Keratinocyte (primary cell): ENCODE data around the gene KIAA1217. TPM values are rescaled to one million over a fixed set of nuclear protein-coding genes. Genes with fewer than 3 reads are reported as not detected.

ENCODE experiments used
- DNase-seq: peaks from one replicate; pipeline ENCODE4 v3.0.0-alpha.2; 2011; ENCODE audit warnings: low read depth, missing footprints, low spot score
- FAIRE-seq: peaks from 2 replicates; lab custom pipeline; 2011; peaks lifted over from hg19 to GRCh38; lab: Jason Lieb, UNC
- H2AFZ ChIP-seq: 2 replicates; pipeline ENCODE4 v1.6.0; 2012; ENCODE audit warnings: low read length, control low read depth, inconsistent platforms; ENCODE audit not compliant: control insufficient read depth
- H3K27ac ChIP-seq: 2 replicates; pipeline ENCODE4 v1.5.1; 2011; ENCODE audit warnings: low read length; ENCODE audit not compliant: control insufficient read depth, insufficient read depth
- H3K27me3 ChIP-seq: 3 replicates; pipeline ENCODE4 v1.6.0; 2011; ENCODE audit warnings: low read length; ENCODE audit not compliant: control insufficient read depth, insufficient read depth; ENCODE audit errors: extremely low read depth
- H3K36me3 ChIP-seq, 2 experiments: 2 replicates in 1 of 2; 3 replicates in 1 of 2; pipeline ENCODE4 v1.5.1; 2011; ENCODE audit warnings: low read length in 2 of 2, mild to moderate bottlenecking in 1 of 2; ENCODE audit not compliant: control insufficient read depth in 2 of 2, insufficient read depth in 2 of 2; ENCODE audit errors: extremely low read depth in 1 of 2
- H3K4me1 ChIP-seq: 3 replicates; pipeline ENCODE4 v1.5.1; 2011; ENCODE audit warnings: low read length; ENCODE audit not compliant: control insufficient read depth, insufficient read depth; ENCODE audit errors: extremely low read depth
- H3K4me2 ChIP-seq: 3 replicates; pipeline ENCODE4 v1.6.0; 2011; ENCODE audit warnings: low read depth, low read length; ENCODE audit not compliant: control insufficient read depth, insufficient read depth; ENCODE audit errors: extremely low read depth
- H3K4me3 ChIP-seq, 3 experiments: fragments of 200-600 bp in 1 of 3; sonication (generic) in 1 of 3; 2 replicates in 2 of 3; 3 replicates in 1 of 3; pipeline ENCODE4 v1.5.1; 2011 to 2016; ENCODE audit warnings: low read length in 3 of 3, mild to moderate bottlenecking in 3 of 3, control low read depth in 2 of 3, inconsistent platforms in 1 of 3, low read depth in 1 of 3, mixed read lengths in 1 of 3, mixed run types in 1 of 3, moderate library complexity in 1 of 3; ENCODE audit not compliant: control insufficient read depth in 2 of 3, insufficient read depth in 2 of 3; ENCODE audit errors: extremely low read depth in 1 of 3
- H3K79me2 ChIP-seq: 2 replicates; pipeline ENCODE4 v1.6.0; 2012; ENCODE audit warnings: low read length; ENCODE audit not compliant: control insufficient read depth, insufficient read depth
- H3K9ac ChIP-seq: 3 replicates; pipeline ENCODE4 v1.6.0; 2011; ENCODE audit warnings: low read length; ENCODE audit not compliant: control insufficient read depth, insufficient read depth; ENCODE audit errors: extremely low read depth
- H3K9me1 ChIP-seq: 3 replicates; pipeline ENCODE4 v1.6.0; 2011; ENCODE audit warnings: low read length; ENCODE audit not compliant: control insufficient read depth, insufficient read depth; ENCODE audit errors: extremely low read depth
- H3K9me3 ChIP-seq: 2 replicates; pipeline ENCODE4 v1.5.1; 2012; ENCODE audit warnings: low read depth, low read length; ENCODE audit not compliant: control insufficient read depth
- H4K20me1 ChIP-seq: 3 replicates; pipeline ENCODE4 v1.6.0; 2011; ENCODE audit warnings: low read length; ENCODE audit not compliant: control insufficient read depth, insufficient read depth; ENCODE audit errors: extremely low read depth
- EZH2 ChIP-seq: IDR thresholded peaks from one replicate; pipeline ENCODE4 v1.6.1; 2012; ENCODE audit warnings: inconsistent platforms, mild to moderate bottlenecking, low read length, moderate library complexity
- dilution Hi-C: fragments of 300-500 bp; cut with MboI; formaldehyde crosslinking; loops from one replicate; pipeline ENCODE4 v1.7.0; 2020; ENCODE audit warnings: low sequenced_read_pairs; ENCODE audit not compliant: extremely low pct_ligation_motif_present
- polyA plus RNA-seq, 5 experiments: library from polyadenylated mRNA; depleted of rRNA in 3 of 5; stranded (reverse) in 3 of 5; stranded (forward) in 1 of 5; unstranded in 1 of 5; fragments of >200 nt; gene quantifications; 1 replicate in 1 of 5; 2 replicates in 3 of 5; 3 replicates in 1 of 5; pipeline versions ENCODE4 v1.2.1 to v1.2.3, GENCODE V29; 2011 to 2012; ENCODE audit warnings: missing spikeins in 2 of 5, low read depth in 1 of 5, low replicate concordance in 1 of 5
- TF ChIP-seq, protein P1 (sequence below), 3 experiments: IDR thresholded peaks in 1 of 3; conservative IDR thresholded peaks in 1 of 3; optimal IDR thresholded peaks in 1 of 3; 2 replicates in 2 of 3; 3 replicates in 1 of 3; pipeline versions ENCODE3 to v1.5.1; 2011; ENCODE audit warnings: low read length in 3 of 3, mild to moderate bottlenecking in 3 of 3, moderate library complexity in 2 of 3, control low read depth in 1 of 3, inconsistent platforms in 1 of 3; ENCODE audit not compliant: insufficient read depth in 2 of 3; ENCODE audit errors: extremely low read depth in 1 of 3

Gene KIAA1217
- polyA plus RNA-seq, 1 donor (not counting 4 experiments of a cell fraction or from before 2014, with no cell fraction given) = 10.4 TPM

DNA sequence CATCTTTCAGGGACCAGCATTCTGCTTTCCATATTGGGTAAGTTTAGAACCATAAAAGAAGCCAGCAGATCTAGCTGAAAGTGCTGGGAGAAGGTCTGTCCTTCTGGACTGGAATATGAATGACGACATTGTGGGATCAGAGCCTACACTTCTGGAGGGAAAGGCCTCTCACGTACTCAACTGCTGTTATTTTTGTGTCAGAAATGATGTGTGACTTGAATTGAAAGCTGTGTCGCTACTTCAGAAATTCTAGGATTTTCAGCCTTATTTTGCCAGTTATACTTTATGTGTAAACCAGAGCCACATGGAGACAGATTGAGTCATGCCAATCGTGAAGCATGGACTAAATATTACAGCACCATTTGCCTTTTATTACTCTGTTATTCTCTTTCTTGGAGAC is 231.0 kb downstream of the KIAA1217 start:
- Histone ChIP-seq H3K9ac (no peak overlapping the region), H3K4me1 (peaks cover 27% of the 10 kb centered on the region), H3K79me2 (no peaks in the 10 kb centered on the region), H3K27me3 (no peaks in the 10 kb centered on the region), H3K4me3 (no peak overlapping the region), H3K9me3 (no peaks in the 10 kb centered on the region), H3K4me2 (no peak overlapping the region), H3K27ac (no peak overlapping the region), H2AFZ (no peak overlapping the region), H3K36me3 (peaks cover 0 to 4% of the 10 kb centered on the region in 2 experiments), H3K9me1 (no peaks in the 10 kb centered on the region), H4K20me1 (no peaks in the 10 kb centered on the region)
- DNase-seq (no peak), FAIRE-seq (no peak)
- dilution Hi-C loops = no loop called here
- TF ChIP-seq, protein P1, sequence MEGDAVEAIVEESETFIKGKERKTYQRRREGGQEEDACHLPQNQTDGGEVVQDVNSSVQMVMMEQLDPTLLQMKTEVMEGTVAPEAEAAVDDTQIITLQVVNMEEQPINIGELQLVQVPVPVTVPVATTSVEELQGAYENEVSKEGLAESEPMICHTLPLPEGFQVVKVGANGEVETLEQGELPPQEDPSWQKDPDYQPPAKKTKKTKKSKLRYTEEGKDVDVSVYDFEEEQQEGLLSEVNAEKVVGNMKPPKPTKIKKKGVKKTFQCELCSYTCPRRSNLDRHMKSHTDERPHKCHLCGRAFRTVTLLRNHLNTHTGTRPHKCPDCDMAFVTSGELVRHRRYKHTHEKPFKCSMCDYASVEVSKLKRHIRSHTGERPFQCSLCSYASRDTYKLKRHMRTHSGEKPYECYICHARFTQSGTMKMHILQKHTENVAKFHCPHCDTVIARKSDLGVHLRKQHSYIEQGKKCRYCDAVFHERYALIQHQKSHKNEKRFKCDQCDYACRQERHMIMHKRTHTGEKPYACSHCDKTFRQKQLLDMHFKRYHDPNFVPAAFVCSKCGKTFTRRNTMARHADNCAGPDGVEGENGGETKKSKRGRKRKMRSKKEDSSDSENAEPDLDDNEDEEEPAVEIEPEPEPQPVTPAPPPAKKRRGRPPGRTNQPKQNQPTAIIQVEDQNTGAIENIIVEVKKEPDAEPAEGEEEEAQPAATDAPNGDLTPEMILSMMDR (optimal IDR thresholded peaks at IDR 0.05 in 1 of 3, IDR thresholded peaks at IDR 0.05 in 1 of 3, conservative IDR thresholded peaks at IDR 0.05 in 1 of 3; ENCODE audit: extremely low read depth in 1 of 3, insufficient read depth in 2 of 3, low read length in 3 of 3) = no peak
- TF ChIP-seq EZH2 = no peak

DNA sequence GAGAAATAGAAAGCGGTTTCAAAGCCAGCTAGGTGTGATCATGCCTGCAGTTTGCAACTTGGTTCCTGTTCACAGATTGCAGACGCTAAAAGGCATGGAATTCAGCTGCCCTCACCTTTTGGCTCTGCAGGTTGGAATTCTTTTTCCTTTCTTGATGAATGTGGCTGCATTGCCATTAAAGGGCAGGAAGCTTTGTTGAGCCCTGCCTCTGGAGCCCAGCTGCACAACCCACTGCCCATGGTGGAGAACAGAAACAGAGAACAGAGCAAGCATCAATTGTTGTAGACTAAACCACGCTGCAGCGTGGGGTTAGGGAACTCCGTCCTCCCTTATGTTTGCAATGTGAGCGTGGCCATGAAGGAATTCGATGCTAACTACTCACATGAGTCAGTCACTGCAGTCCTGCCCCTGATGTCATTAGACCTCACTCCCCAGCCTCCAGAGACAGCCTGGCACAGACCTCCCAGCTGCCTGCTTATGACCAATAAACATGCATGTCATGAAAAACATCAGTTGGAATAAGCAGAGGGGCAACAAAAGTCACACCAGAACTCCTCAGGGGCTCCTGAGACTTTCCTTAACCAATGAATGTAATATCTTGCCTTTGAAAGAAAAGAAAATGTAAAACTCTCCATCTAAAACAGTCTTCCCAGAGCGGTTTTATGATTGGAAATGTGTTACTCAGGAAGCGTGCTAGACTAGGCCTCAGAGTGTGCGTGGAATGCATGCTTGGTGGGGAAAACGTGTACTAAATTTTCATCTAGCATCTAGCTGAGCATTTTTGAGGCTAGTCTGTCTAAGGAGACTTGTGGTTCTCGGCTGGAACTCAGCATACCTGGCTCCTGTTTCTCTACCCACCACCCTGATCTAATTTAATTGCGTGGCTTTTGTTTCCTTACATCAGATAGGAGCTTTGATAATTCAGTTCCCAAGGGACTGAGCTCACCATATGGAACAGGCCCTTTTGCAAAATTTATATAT is 232.2 kb downstream of the KIAA1217 start:
- no peak for FAIRE-seq
- DNase-seq = no peak
- H3K9me1 ChIP-seq = no peaks in the 10 kb centered on the region
- no peak overlapping the region for H3K27ac ChIP-seq
- H3K79me2 ChIP-seq = no peaks in the 10 kb centered on the region
- H3K4me2 ChIP-seq = no peak overlapping the region
- dilution Hi-C loops = no loop called here
- H3K9me3 ChIP-seq = no peaks in the 10 kb centered on the region
- TF ChIP-seq, protein P1 (optimal IDR thresholded peaks at IDR 0.05 in 1 of 3, IDR thresholded peaks at IDR 0.05 in 1 of 3, conservative IDR thresholded peaks at IDR 0.05 in 1 of 3; ENCODE audit: extremely low read depth in 1 of 3, insufficient read depth in 2 of 3, low read length in 3 of 3) = no peak
- no peak for TF ChIP-seq EZH2
- H3K4me1 ChIP-seq = peaks cover 19% of the 10 kb centered on the region
- no peaks in the 10 kb centered on the region for H3K27me3 ChIP-seq
- H3K9ac ChIP-seq = no peak overlapping the region
- H4K20me1 ChIP-seq = no peaks in the 10 kb centered on the region
- H3K4me3 ChIP-seq = no peak overlapping the region
- peaks cover 0 to 4% of the 10 kb centered on the region in 2 experiments for H3K36me3 ChIP-seq
- no peak overlapping the region for H2AFZ ChIP-seq
